Endothelial cell of hepatic sinusoid (primary cell): ENCODE measurements around the gene USH1G.

Experiments
- in situ Hi-C: cut with HindIII; loops from 2 replicates; pipeline ENCODE4 v1.10.0; 2017; ENCODE audit warnings: low sequenced_read_pairs

USH1G gene

GRCh38 chr17:74954665-74955421 is 31.8 kb upstream of the USH1G start:
- in situ Hi-C loops: loop anchor here (5.0 kb wide), 1 partner anchor 62 kb away; no protein-coding TSS in a partner anchor

GRCh38 chr17:74954115-74954514 is 31.1 kb upstream of the USH1G start:
- in situ Hi-C loops: no loop called here

GRCh38 chr17:74953134-74953687 is 30.2 kb upstream of the USH1G start:
- in situ Hi-C loops: no loop called here

GRCh38 chr17:74952431-74953133 is 29.5 kb upstream of the USH1G start:
- in situ Hi-C loops: no loop called here

GRCh38 chr17:74951680-74952421 is 28.8 kb upstream of the USH1G start:
- in situ Hi-C loops: no loop called here

- in situ Hi-C loops: no loop called here
Measured at GRCh38 chr17:74951065-74951464, 28.0 kb upstream of the USH1G start.

GRCh38 chr17:74950207-74950606 is 27.2 kb upstream of the USH1G start:
- in situ Hi-C loops: no loop called here

GRCh38 chr17:74949455-74950115 is 26.5 kb upstream of the USH1G start:
- in situ Hi-C loops: no loop called here

GRCh38 chr17:74947041-74947754 is 24.1 kb upstream of the USH1G start:
- in situ Hi-C loops: no loop called here

- in situ Hi-C loops: no loop called here
Measured at GRCh38 chr17:74946641-74947040, 23.6 kb upstream of the USH1G start.

- in situ Hi-C loops: no loop called here
Measured at GRCh38 chr17:74945543-74945942, 22.5 kb upstream of the USH1G start.

GRCh38 chr17:74943808-74944522 is 20.9 kb upstream of the USH1G start:
- in situ Hi-C loops: no loop called here

- in situ Hi-C loops: no loop called here
Measured at GRCh38 chr17:74941128-74941725, 18.2 kb upstream of the USH1G start.

GRCh38 chr17:74939534-74939933 is 16.5 kb upstream of the USH1G start:
- in situ Hi-C loops: no loop called here

- in situ Hi-C loops: no loop called here
Measured at GRCh38 chr17:74938194-74938950, 15.3 kb upstream of the USH1G start.

- in situ Hi-C loops: no loop called here
Measured at GRCh38 chr17:74937064-74938051, 14.3 kb upstream of the USH1G start.

- in situ Hi-C loops: no loop called here
Measured at GRCh38 chr17:74936470-74936799, 13.4 kb upstream of the USH1G start.
